Pancreas (tissue), 10 donors: Measurements from ENCODE around the gene AVP. TPM values are rescaled to one million over a fixed set of nuclear protein-coding genes. Genes with fewer than 3 reads are reported as not detected.

ENCODE experiments used
- ATAC-seq, 4 donors: fragments of 200-7000 bp; cut with Tn5 transposase; one replicate each; pipeline versions ENCODE4 v1.8.0 to v1.9.1; 2020; ENCODE audit warnings: mild to moderate bottlenecking in 4 of 4, moderate library complexity in 4 of 4
- DNase-seq, 6 donors: peaks; one replicate each; pipeline ENCODE4 v3.0.0-alpha.2; 2020
- FAIRE-seq: peaks from 2 replicates; lab custom pipeline; 2012; peaks lifted over from hg19 to GRCh38; lab: Jason Lieb, UNC
- H3K27ac ChIP-seq, 4 donors: fragments of 200-600 bp; sonication (generic); 1 replicate in 3 of 4; 2 replicates in 1 of 4; pipeline versions ENCODE4 v1.5.0 to v1.8.0; 2020
- H3K27me3 ChIP-seq, 4 donors: fragments of 200-600 bp; one replicate each; pipeline ENCODE4 v1.8.0; 2021
- H3K36me3 ChIP-seq, 3 donors: fragments of 200-600 bp; sonication (generic) in 1 of 3; one replicate each; pipeline versions ENCODE4 v1.5.0 to v1.8.0; 2020 to 2021
- H3K4me1 ChIP-seq, 3 donors: fragments of 200-600 bp; one replicate each; pipeline ENCODE4 v1.8.0; 2021
- H3K4me3 ChIP-seq, 4 donors: fragments of 200-600 bp; sonication (generic) in 2 of 4; one replicate each; pipeline versions ENCODE4 v1.5.0 to v1.8.0; 2020 to 2021
- H3K9me3 ChIP-seq, 4 donors: fragments of 200-600 bp; one replicate each; pipeline ENCODE4 v1.8.0; 2021
- WGBS, 2 donors: extraction: QIAGEN DNeasy Blood & Tissue Kit; methylation state at CpG; one replicate each; pipeline ENCODE4 v1.1.7; 2013; 5-methylcytosine and 5-hydroxymethylcytosine counted together
- intact Hi-C, 3 donors: fragments of 100-400 bp; cut with DNase I; formaldehyde crosslinking; loops; one replicate each; pipeline versions ENCODE4 v1.11.1 to v1.14.2; 2022
- polyA plus RNA-seq, 2 donors: library from polyadenylated mRNA; stranded (reverse); fragments of 200-250 nt; gene quantifications; one replicate each; pipeline ENCODE4 v1.2.3, GENCODE V29; 2013
- total RNA-seq, 6 donors: library from RNA; stranded (reverse); fragmentation: NEBNext Ultra II Directional in 4 of 6; extraction: Animal tissue kit (Norgen Biotek cat#: 25700) in 4 of 6; gene quantifications; one replicate each; pipeline versions ENCODE4 v1.2.1 to v1.2.4, GENCODE V29; 2021 to 2023
- TF ChIP-seq, protein P1 (sequence below), 4 donors: fragments of 200-600 bp; sonication (generic) in 3 of 4; IDR thresholded peaks; one replicate each; pipeline versions ENCODE4 v1.5.0 to v1.8.0; 2021; ENCODE audit warnings: antibody characterized with exemption in 4 of 4
- donor health status: healthy with polysubstance abuse.
- donor health status: DM: no; HTN: no; CAD: no; lungs with moderate emphysema.
- donor health status: DM: no; HTN: no; CAD: no.
- donor health status: control.
- donor health status: control.
- donor health status: Bipolar disorder and iron deficiency.
- donor health status: DM: yes; HTN: yes; CAD: no.
- donor health status: DM: no; HTN: no; CAD: no.
- donor health status: DM: no; HTN: no; CAD: no.
- donor health status: DM: yes; HTN: yes; CAD: no.

AVP gene
- total and polyA plus RNA-seq, 8 donors = not detected

DNA sequence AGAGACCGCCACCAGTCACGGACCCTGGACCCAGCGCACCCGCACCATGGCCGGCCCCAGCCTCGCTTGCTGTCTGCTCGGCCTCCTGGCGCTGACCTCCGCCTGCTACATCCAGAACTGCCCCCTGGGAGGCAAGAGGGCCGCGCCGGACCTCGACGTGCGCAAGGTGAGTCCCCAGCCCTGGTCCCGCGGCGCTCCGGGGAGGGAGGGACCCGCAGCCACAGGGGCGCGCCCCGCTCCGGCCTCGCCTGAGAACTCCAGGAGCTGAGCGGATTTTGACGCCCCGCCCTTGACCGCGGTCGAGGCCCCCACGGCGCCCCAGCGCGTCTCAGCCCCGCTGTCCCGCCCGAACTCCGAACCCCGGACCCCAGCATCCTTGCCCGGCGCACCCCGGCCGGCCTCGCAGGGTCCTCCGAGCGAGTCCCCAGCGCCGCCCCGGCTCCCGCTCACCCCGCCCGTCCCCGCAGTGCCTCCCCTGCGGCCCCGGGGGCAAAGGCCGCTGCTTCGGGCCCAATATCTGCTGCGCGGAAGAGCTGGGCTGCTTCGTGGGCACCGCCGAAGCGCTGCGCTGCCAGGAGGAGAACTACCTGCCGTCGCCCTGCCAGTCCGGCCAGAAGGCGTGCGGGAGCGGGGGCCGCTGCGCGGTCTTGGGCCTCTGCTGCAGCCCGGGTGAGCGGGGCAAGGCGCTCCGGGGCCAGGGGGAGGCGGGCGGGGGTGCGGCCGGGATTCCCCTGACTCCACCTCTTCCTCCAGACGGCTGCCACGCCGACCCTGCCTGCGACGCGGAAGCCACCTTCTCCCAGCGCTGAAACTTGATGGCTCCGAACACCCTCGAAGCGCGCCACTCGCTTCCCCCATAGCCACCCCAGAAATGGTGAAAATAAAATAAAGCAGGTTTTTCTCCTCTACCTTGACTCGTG, 12.7 kb downstream of the AVP start, which contains the start of gene OXT:
Gene OXT, plus strand, starts transcription at position 11 of the 920 bp plus-strand sequence. Its CDS starts 36 bp downstream, at position 47.
- Histone ChIP-seq H3K4me3 (peak within 1 kb of the TSS; percentile 24 to 56 (median 46)), H3K36me3 (no peaks in the 10 kb centered on the region), H3K4me1 (no peaks in the 10 kb centered on the region), H3K9me3 (no peaks in the 10 kb centered on the region), H3K27ac (no peak within 1 kb of the TSS), H3K27me3 (no peaks in the 10 kb centered on the region)
- FAIRE-seq = no peak
- no peak for DNase-seq
- peak; percentile 69 to 89 (median 74) for ATAC-seq
- 14 to 20% methylated on average over 72 to 95 of the region's 95 CpGs for WGBS, 2 donors
- TF ChIP-seq, protein P1, sequence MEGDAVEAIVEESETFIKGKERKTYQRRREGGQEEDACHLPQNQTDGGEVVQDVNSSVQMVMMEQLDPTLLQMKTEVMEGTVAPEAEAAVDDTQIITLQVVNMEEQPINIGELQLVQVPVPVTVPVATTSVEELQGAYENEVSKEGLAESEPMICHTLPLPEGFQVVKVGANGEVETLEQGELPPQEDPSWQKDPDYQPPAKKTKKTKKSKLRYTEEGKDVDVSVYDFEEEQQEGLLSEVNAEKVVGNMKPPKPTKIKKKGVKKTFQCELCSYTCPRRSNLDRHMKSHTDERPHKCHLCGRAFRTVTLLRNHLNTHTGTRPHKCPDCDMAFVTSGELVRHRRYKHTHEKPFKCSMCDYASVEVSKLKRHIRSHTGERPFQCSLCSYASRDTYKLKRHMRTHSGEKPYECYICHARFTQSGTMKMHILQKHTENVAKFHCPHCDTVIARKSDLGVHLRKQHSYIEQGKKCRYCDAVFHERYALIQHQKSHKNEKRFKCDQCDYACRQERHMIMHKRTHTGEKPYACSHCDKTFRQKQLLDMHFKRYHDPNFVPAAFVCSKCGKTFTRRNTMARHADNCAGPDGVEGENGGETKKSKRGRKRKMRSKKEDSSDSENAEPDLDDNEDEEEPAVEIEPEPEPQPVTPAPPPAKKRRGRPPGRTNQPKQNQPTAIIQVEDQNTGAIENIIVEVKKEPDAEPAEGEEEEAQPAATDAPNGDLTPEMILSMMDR (IDR thresholded peaks at IDR 0.05) = no peak
- intact Hi-C loops = no loop called here

DNA sequence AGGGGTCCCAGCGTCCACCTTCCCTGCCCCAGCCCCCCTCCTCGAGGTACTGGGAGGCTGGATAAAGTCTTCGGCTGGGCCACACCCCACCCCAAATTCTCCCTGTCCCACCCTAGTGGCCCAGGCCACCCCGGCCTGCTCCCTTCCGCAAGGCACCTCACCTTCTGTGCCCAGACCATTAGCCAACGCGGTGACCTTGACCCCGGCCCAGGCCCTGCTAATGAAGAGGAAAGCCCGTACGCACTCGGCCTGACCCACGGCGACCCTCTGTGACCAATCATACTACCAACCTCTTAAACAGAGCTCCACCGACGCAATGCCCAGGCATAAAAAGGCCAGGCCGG, 13.3 kb downstream of the AVP start:
- intact Hi-C loops = no loop called here
- Histone ChIP-seq H3K4me1 (no peaks in the 10 kb centered on the region), H3K9me3 (no peaks in the 10 kb centered on the region), H3K27ac (no peak overlapping the region), H3K27me3 (no peaks in the 10 kb centered on the region), H3K4me3 (peak overlapping the region in 1 of 4 donors; percentile 56), H3K36me3 (no peaks in the 10 kb centered on the region)
- no peak for FAIRE-seq
- no peak for DNase-seq
- no peak for ATAC-seq
- 77% methylated on average over 16 of the region's 16 CpGs for WGBS, 2 donors
- TF ChIP-seq, protein P1 (IDR thresholded peaks at IDR 0.05) = no peak

DNA sequence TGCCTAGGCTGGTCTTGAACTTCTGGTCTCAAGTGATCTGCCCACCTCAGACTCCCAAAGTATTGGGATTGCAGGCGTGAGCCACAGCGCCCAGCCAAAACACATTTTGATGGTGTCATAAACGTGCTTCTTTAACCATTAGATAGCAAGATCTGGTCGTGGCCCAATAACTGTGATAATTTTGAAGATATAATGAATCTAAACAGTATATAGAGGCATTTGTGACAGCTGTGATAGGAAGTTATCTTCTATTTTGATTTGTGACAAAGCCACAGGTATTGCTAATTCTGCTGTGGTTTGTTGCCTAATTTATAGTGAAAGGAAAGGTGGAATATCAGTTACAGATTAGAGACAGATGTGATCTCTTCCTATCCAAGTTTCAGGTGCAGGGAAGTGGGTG, 13.8 kb downstream of the AVP start:
- no peak overlapping the region for H3K27ac ChIP-seq
- intact Hi-C loops = no loop called here
- no peaks in the 10 kb centered on the region for H3K9me3 ChIP-seq
- no peaks in the 10 kb centered on the region for H3K4me1 ChIP-seq
- H3K36me3 ChIP-seq = no peaks in the 10 kb centered on the region
- H3K27me3 ChIP-seq = no peaks in the 10 kb centered on the region
- DNase-seq (no peak), ATAC-seq (no peak), FAIRE-seq (no peak)
- TF ChIP-seq, protein P1 (IDR thresholded peaks at IDR 0.05) = no peak
- WGBS, 2 donors = 69 to 74% methylated on average over 4 of the region's 4 CpGs
- H3K4me3 ChIP-seq = no peak overlapping the region

DNA sequence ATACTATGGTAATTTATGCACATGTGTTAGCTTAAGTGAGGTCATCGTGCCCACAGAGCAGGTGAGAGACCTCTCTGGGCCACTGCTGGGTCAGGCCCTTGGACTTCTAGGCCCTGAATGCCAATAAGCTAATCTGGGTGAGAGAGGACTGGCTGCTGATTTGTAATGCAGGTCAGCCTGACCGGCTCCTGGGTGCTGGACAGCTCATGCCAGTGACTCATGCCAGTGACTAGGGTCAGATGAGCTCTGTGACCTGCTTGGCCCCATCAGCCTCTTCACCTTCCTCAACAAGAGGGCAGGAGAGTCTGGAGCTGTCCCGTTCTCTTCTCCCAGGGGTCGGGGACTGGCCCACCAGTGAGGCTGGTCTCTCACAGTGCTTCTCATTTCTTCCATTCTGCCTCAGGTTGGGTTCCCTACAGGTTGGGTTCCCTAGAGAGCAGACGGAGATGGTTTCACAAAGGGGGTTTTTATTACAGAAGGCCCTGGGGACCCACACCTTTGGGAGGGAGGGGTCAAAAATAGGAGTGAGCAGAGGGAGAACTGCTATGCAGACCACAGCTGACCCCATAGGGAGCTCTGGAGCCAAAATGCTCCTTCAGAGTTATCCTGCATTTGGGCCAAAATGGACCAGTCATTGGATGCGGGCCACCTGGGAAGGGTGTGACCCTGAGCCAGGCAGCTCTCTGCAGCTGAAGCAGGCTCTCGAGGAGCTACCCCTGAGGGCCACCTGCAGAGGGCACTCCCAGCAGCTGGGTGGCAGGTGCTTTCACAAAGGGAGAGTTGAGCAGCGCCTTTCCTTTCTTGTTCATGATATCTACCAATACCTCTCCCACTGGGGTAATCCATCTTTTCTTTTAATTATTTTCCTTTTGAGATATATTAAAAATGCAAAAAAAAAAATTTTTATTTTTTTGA, 15.3 kb downstream of the AVP start:
- 73 to 83% methylated on average over 8 of the region's 8 CpGs for WGBS, 2 donors
- no peaks in the 10 kb centered on the region for H3K9me3 ChIP-seq
- TF ChIP-seq, protein P1 (IDR thresholded peaks at IDR 0.05) = no peak
- FAIRE-seq = no peak
- H3K4me3 ChIP-seq = no peak overlapping the region
- no peaks in the 10 kb centered on the region for H3K36me3 ChIP-seq
- peak in 3 of 4 donors; percentile 34 to 56 (median 48) for ATAC-seq
- no peak overlapping the region for H3K27ac ChIP-seq
- intact Hi-C loops = no loop called here
- DNase-seq = no peak
- no peaks in the 10 kb centered on the region for H3K4me1 ChIP-seq
- H3K27me3 ChIP-seq = no peaks in the 10 kb centered on the region
